ENCODE data around the gene PTPRF. TPM values are rescaled to one million over a fixed set of nuclear protein-coding genes. Genes with fewer than 3 reads are reported as not detected.
A peak's percentile ranks its signal among the peaks of the same experiment; 100 is the strongest.

Gene PTPRF
- total and polyA plus RNA-seq, 4 donors = 40.0 to 160 (median 92.1) TPM

GRCh38 chr1:43513471-43514173 lies 17.1 kb upstream of the PTPRF start:
- Histone ChIP-seq H3K36me3 (ENCODE audit: control insufficient read depth in 4 of 4, insufficient read depth in 4 of 4, low read length in 4 of 4) (no peaks in the 10 kb centered on the region), H3K4me1 (ENCODE audit: control insufficient read depth in 5 of 5, insufficient read depth in 5 of 5, low read length in 5 of 5) (peaks cover 0 to 4% (median 0%) of the 10 kb centered on the region in 5 donors), H3K9me3 (ENCODE audit: control insufficient read depth in 4 of 4, insufficient read depth in 3 of 4, low read length in 3 of 4) (peaks cover 0 to 2% (median 0%) of the 10 kb centered on the region in 4 donors), H3K27ac (ENCODE audit: low read depth in 1 of 2, low read length in 1 of 2) (no peak overlapping the region), H3K27me3 (ENCODE audit: control insufficient read depth in 3 of 3, insufficient read depth in 3 of 3, low read length in 2 of 3) (no peaks in the 10 kb centered on the region), H3K4me3 (no peak overlapping the region), H3K9ac (ENCODE audit: insufficient read depth in 1 of 2, low read length in 2 of 2) (no peak overlapping the region)
- 80 to 83% methylated on average over 5 of the region's 5 CpGs for WGBS, 2 donors
- no peak for DNase-seq
- no peak for TF ChIP-seq CTCF (IDR thresholded peaks at IDR 0.05; ENCODE audit: control extremely low read depth, extremely low read depth)
- ATAC-seq (ENCODE audit: insufficient read depth, low FRiP score) = no peak

- ATAC-seq (ENCODE audit: insufficient read depth, low FRiP score) (no peak), DNase-seq (peak in 1 of 3 donors; percentile 6)
- 89 to 90% methylated on average over 11 of the region's 11 CpGs for WGBS, 2 donors
- H3K4me1 ChIP-seq (ENCODE audit: control insufficient read depth in 5 of 5, insufficient read depth in 5 of 5, low read length in 5 of 5) = peaks cover 0 to 2% (median 0%) of the 10 kb centered on the region in 5 donors
- no peak overlapping the region for H3K9ac ChIP-seq (ENCODE audit: insufficient read depth in 1 of 2, low read length in 2 of 2)
- TF ChIP-seq CTCF (IDR thresholded peaks at IDR 0.05; ENCODE audit: control extremely low read depth, extremely low read depth) = no peak
- H3K36me3 ChIP-seq (ENCODE audit: control insufficient read depth in 4 of 4, insufficient read depth in 4 of 4, low read length in 4 of 4) = no peaks in the 10 kb centered on the region
- H3K27me3 ChIP-seq (ENCODE audit: control insufficient read depth in 3 of 3, insufficient read depth in 3 of 3, low read length in 2 of 3) = no peaks in the 10 kb centered on the region
- H3K27ac ChIP-seq (ENCODE audit: low read depth in 1 of 2, low read length in 1 of 2) = no peak overlapping the region
- H3K4me3 ChIP-seq = no peak overlapping the region
- no peaks in the 10 kb centered on the region for H3K9me3 ChIP-seq (ENCODE audit: control insufficient read depth in 4 of 4, insufficient read depth in 3 of 4, low read length in 3 of 4)
Observed at GRCh38 chr1:43518935-43519686, 11.6 kb upstream of the PTPRF start.

GRCh38 chr1:43520100-43520778 lies 10.4 kb upstream of the PTPRF start:
- no peak overlapping the region for H3K27ac ChIP-seq (ENCODE audit: low read depth in 1 of 2, low read length in 1 of 2)
- 58 to 69% methylated on average over 3 of the region's 3 CpGs for WGBS, 2 donors
- DNase-seq (peak in 1 of 3 donors; percentile 2), ATAC-seq (ENCODE audit: insufficient read depth, low FRiP score) (no peak)
- TF ChIP-seq CTCF (IDR thresholded peaks at IDR 0.05; ENCODE audit: control extremely low read depth, extremely low read depth) = no peak
- H3K27me3 ChIP-seq (ENCODE audit: control insufficient read depth in 3 of 3, insufficient read depth in 3 of 3, low read length in 2 of 3) = no peaks in the 10 kb centered on the region
- no peak overlapping the region for H3K9ac ChIP-seq (ENCODE audit: insufficient read depth in 1 of 2, low read length in 2 of 2)
- no peaks in the 10 kb centered on the region for H3K9me3 ChIP-seq (ENCODE audit: control insufficient read depth in 4 of 4, insufficient read depth in 3 of 4, low read length in 3 of 4)
- H3K4me3 ChIP-seq = no peak overlapping the region
- H3K36me3 ChIP-seq (ENCODE audit: control insufficient read depth in 4 of 4, insufficient read depth in 4 of 4, low read length in 4 of 4) = no peaks in the 10 kb centered on the region
- H3K4me1 ChIP-seq (ENCODE audit: control insufficient read depth in 5 of 5, insufficient read depth in 5 of 5, low read length in 5 of 5) = peaks cover 0 to 2% (median 0%) of the 10 kb centered on the region in 5 donors
